ENCODE results near the gene UTP11. TPM values are rescaled to one million over a fixed set of nuclear protein-coding genes. Genes with fewer than 3 reads are reported as not detected.

The UTP11 gene
- total and polyA plus RNA-seq, 4 donors: 11.0 to 17.8 (median 11.8) TPM

DNA sequence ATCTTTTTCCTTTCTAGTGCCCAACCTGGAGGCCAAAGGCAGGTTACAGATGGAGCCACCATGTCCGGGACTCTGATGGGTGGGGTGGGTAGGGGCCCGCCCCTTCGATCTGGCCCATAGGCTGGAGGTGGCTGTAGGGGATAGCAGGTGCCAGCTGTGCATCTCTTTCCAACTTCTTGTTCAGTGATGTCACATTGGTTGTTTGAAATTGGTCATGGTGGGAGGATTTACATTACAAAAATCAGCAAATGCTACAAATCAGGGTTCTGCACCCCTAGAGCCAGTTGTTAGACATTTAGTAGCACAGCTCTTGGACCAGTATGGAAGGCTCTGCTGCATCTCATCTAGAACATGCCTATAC, 56.4 kb downstream of the UTP11 start:
- TF ChIP-seq FOXA1 (IDR thresholded peaks at IDR 0.05) (no peak), JUND (IDR thresholded peaks at IDR 0.05) (no peak), GABPA (IDR thresholded peaks at IDR 0.05 in 1 of 2, conservative IDR thresholded peaks at IDR 0.05 in 1 of 2) (no peak), RXRA (IDR thresholded peaks at IDR 0.05) (no peak), RAD21 (IDR thresholded peaks at IDR 0.05) (no peak), FOXA2 (IDR thresholded peaks at IDR 0.05) (no peak), NR2F2 (IDR thresholded peaks at IDR 0.05) (no peak), HNF4G (IDR thresholded peaks at IDR 0.05) (no peak), SP1 (IDR thresholded peaks at IDR 0.05) (no peak)
- TF ChIP-seq, protein P1, sequence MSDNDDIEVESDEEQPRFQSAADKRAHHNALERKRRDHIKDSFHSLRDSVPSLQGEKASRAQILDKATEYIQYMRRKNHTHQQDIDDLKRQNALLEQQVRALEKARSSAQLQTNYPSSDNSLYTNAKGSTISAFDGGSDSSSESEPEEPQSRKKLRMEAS (IDR thresholded peaks at IDR 0.05): no peak
- TF ChIP-seq, protein P2, sequence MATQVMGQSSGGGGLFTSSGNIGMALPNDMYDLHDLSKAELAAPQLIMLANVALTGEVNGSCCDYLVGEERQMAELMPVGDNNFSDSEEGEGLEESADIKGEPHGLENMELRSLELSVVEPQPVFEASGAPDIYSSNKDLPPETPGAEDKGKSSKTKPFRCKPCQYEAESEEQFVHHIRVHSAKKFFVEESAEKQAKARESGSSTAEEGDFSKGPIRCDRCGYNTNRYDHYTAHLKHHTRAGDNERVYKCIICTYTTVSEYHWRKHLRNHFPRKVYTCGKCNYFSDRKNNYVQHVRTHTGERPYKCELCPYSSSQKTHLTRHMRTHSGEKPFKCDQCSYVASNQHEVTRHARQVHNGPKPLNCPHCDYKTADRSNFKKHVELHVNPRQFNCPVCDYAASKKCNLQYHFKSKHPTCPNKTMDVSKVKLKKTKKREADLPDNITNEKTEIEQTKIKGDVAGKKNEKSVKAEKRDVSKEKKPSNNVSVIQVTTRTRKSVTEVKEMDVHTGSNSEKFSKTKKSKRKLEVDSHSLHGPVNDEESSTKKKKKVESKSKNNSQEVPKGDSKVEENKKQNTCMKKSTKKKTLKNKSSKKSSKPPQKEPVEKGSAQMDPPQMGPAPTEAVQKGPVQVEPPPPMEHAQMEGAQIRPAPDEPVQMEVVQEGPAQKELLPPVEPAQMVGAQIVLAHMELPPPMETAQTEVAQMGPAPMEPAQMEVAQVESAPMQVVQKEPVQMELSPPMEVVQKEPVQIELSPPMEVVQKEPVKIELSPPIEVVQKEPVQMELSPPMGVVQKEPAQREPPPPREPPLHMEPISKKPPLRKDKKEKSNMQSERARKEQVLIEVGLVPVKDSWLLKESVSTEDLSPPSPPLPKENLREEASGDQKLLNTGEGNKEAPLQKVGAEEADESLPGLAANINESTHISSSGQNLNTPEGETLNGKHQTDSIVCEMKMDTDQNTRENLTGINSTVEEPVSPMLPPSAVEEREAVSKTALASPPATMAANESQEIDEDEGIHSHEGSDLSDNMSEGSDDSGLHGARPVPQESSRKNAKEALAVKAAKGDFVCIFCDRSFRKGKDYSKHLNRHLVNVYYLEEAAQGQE (IDR thresholded peaks at IDR 0.05): no peak
- TF ChIP-seq, protein P3, sequence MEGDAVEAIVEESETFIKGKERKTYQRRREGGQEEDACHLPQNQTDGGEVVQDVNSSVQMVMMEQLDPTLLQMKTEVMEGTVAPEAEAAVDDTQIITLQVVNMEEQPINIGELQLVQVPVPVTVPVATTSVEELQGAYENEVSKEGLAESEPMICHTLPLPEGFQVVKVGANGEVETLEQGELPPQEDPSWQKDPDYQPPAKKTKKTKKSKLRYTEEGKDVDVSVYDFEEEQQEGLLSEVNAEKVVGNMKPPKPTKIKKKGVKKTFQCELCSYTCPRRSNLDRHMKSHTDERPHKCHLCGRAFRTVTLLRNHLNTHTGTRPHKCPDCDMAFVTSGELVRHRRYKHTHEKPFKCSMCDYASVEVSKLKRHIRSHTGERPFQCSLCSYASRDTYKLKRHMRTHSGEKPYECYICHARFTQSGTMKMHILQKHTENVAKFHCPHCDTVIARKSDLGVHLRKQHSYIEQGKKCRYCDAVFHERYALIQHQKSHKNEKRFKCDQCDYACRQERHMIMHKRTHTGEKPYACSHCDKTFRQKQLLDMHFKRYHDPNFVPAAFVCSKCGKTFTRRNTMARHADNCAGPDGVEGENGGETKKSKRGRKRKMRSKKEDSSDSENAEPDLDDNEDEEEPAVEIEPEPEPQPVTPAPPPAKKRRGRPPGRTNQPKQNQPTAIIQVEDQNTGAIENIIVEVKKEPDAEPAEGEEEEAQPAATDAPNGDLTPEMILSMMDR (IDR thresholded peaks at IDR 0.05; ENCODE audit: low read depth, low read length, missing input control): no peak
- TF ChIP-seq, protein P4, sequence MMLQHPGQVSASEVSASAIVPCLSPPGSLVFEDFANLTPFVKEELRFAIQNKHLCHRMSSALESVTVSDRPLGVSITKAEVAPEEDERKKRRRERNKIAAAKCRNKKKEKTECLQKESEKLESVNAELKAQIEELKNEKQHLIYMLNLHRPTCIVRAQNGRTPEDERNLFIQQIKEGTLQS (IDR thresholded peaks at IDR 0.05): no peak
- TF ChIP-seq, protein P5, sequence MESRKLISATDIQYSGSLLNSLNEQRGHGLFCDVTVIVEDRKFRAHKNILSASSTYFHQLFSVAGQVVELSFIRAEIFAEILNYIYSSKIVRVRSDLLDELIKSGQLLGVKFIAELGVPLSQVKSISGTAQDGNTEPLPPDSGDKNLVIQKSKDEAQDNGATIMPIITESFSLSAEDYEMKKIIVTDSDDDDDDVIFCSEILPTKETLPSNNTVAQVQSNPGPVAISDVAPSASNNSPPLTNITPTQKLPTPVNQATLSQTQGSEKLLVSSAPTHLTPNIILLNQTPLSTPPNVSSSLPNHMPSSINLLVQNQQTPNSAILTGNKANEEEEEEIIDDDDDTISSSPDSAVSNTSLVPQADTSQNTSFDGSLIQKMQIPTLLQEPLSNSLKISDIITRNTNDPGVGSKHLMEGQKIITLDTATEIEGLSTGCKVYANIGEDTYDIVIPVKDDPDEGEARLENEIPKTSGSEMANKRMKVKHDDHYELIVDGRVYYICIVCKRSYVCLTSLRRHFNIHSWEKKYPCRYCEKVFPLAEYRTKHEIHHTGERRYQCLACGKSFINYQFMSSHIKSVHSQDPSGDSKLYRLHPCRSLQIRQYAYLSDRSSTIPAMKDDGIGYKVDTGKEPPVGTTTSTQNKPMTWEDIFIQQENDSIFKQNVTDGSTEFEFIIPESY (IDR thresholded peaks at IDR 0.05): no peak
- H3K27ac ChIP-seq (ENCODE audit: low read depth in 1 of 2, low read length in 2 of 2): no peak overlapping the region
- no peaks in the 10 kb centered on the region for H3K36me3 ChIP-seq (ENCODE audit: control insufficient read depth in 4 of 4, insufficient read depth in 3 of 4, low read depth in 1 of 4, low read length in 3 of 4)
- no peaks in the 10 kb centered on the region for H3K27me3 ChIP-seq (ENCODE audit: control insufficient read depth in 4 of 4, insufficient read depth in 4 of 4, low read length in 3 of 4)
- H3K4me3 ChIP-seq (ENCODE audit: low read depth in 1 of 3, low read length in 3 of 3): no peak overlapping the region
- H3K4me1 ChIP-seq (ENCODE audit: control insufficient read depth in 4 of 4, insufficient read depth in 4 of 4, low read length in 3 of 4): no peaks in the 10 kb centered on the region
- H3K9me3 ChIP-seq (ENCODE audit: control insufficient read depth in 4 of 4, low read length in 3 of 4): no peaks in the 10 kb centered on the region
- 91% methylated on average over 3 of the region's 3 CpGs for WGBS
- DNase-seq (ENCODE audit: low spot score): no peak
- no peak overlapping the region for H3K9ac ChIP-seq (ENCODE audit: low read depth in 1 of 2, low read length in 2 of 2)
